ENCODE measurements around the gene LILRA1. TPM values are rescaled to one million over a fixed set of nuclear protein-coding genes. Genes with fewer than 3 reads are reported as not detected.
"Not testable (repeated sequence)": the region's sequence is repeated elsewhere in the genome, so short reads cannot be mapped to it uniquely, and the experiment has no call there.

LILRA1 gene
- total RNA-seq, 3 donors from 2014 or later (not counting 1 experiment from before 2014, with no cell fraction given) = 1.4 to 13.0 (median 6.1) TPM

DNA sequence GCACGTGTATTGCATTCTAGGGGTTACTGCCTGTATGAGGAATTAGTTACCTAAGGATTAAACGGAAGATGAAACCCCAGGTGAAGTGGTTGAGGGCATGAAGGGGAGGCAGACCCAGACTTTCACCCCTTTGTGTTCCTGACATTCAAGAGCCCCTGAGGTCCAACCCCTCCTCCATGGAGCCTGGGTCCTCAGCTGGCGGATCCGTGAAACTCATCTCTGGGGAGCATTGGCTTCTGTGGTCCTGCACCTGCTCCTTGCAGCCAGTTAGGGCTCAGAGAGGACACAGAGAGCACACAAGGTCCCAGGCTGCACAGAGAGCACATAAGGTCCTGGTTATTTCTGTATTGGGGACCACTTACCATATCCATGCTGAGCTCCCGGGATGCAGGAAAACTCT, 7.0 kb upstream of the LILRA1 start:
- Histone ChIP-seq H3K27ac (ENCODE audit: low read length) (no peak overlapping the region), H3K36me3 (ENCODE audit: control insufficient read depth, insufficient read depth, low read length) (no peaks in the 10 kb centered on the region), H3K9me3 (ENCODE audit: control insufficient read depth, insufficient read depth, low read length) (peaks cover 8% of the 10 kb centered on the region), H3K4me3 (ENCODE audit: low read length) (no peak overlapping the region), H3K4me1 (ENCODE audit: control insufficient read depth, insufficient read depth, low read length) (no peaks in the 10 kb centered on the region), H3K27me3 (ENCODE audit: control insufficient read depth, insufficient read depth, low read length) (peaks cover 6% of the 10 kb centered on the region)
- H3K4me3 Mint-ChIP-seq = no peak overlapping the region
- WGBS (ENCODE audit: insufficient coverage) = 74% methylated on average over 5 of the region's 5 CpGs
- TF ChIP-seq, protein P1, sequence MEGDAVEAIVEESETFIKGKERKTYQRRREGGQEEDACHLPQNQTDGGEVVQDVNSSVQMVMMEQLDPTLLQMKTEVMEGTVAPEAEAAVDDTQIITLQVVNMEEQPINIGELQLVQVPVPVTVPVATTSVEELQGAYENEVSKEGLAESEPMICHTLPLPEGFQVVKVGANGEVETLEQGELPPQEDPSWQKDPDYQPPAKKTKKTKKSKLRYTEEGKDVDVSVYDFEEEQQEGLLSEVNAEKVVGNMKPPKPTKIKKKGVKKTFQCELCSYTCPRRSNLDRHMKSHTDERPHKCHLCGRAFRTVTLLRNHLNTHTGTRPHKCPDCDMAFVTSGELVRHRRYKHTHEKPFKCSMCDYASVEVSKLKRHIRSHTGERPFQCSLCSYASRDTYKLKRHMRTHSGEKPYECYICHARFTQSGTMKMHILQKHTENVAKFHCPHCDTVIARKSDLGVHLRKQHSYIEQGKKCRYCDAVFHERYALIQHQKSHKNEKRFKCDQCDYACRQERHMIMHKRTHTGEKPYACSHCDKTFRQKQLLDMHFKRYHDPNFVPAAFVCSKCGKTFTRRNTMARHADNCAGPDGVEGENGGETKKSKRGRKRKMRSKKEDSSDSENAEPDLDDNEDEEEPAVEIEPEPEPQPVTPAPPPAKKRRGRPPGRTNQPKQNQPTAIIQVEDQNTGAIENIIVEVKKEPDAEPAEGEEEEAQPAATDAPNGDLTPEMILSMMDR (IDR thresholded peaks at IDR 0.05) = no peak
- no peaks in the 10 kb centered on the region for H3K4me1 Mint-ChIP-seq
- DNase-seq (no peak), ATAC-seq (no peak)
- peaks cover 43 to 81% of the 10 kb centered on the region in 2 donors for H3K27me3 Mint-ChIP-seq (ENCODE audit: low read depth in 2 of 2)
- intact Hi-C loops (cut with micrococcal nuclease) = no loop called here
- no peaks in the 10 kb centered on the region for H3K36me3 Mint-ChIP-seq
- no peaks in the 10 kb centered on the region for H3K9me3 Mint-ChIP-seq
- no peak overlapping the region for H3K27ac Mint-ChIP-seq

DNA sequence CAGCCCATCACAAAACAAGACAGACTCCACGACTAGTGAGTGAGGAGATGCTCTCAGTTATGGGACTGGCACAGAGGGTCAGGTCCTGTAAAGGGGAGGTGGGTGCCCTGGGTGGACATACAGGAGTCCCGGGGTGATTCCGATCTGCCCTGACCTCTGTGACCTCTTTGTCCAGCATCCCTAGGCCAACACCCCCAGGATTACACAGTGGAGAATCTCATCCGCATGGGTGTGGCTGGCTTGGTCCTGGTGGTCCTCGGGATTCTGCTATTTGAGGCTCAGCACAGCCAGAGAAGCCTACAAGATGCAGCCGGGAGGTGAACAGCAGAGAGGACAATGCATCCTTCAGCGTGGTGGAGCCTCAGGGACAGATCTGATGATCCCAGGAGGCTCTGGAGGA, 6.4 kb upstream of the LILRA1 start:
- ATAC-seq = no peak
- peaks cover 6% of the 10 kb centered on the region for H3K27me3 ChIP-seq (ENCODE audit: control insufficient read depth, insufficient read depth, low read length)
- intact Hi-C loops (cut with micrococcal nuclease) = no loop called here
- H3K9me3 Mint-ChIP-seq = no peaks in the 10 kb centered on the region
- H3K27ac ChIP-seq (ENCODE audit: low read length) = no peak overlapping the region
- peaks cover 48 to 82% of the 10 kb centered on the region in 2 donors for H3K27me3 Mint-ChIP-seq (ENCODE audit: low read depth in 2 of 2)
- H3K27ac Mint-ChIP-seq = no peak overlapping the region
- WGBS (ENCODE audit: insufficient coverage) = 74% methylated on average over 7 of the region's 7 CpGs
- TF ChIP-seq, protein P1 (IDR thresholded peaks at IDR 0.05) = no peak
- no peaks in the 10 kb centered on the region for H3K4me1 ChIP-seq (ENCODE audit: control insufficient read depth, insufficient read depth, low read length)
- H3K36me3 ChIP-seq (ENCODE audit: control insufficient read depth, insufficient read depth, low read length) = no peaks in the 10 kb centered on the region
- H3K4me3 ChIP-seq (ENCODE audit: low read length) = no peak overlapping the region
- peaks cover 8% of the 10 kb centered on the region for H3K9me3 ChIP-seq (ENCODE audit: control insufficient read depth, insufficient read depth, low read length)
- no peaks in the 10 kb centered on the region for H3K4me1 Mint-ChIP-seq
- H3K36me3 Mint-ChIP-seq = no peaks in the 10 kb centered on the region
- no peak for DNase-seq
- H3K4me3 Mint-ChIP-seq = no peak overlapping the region

DNA sequence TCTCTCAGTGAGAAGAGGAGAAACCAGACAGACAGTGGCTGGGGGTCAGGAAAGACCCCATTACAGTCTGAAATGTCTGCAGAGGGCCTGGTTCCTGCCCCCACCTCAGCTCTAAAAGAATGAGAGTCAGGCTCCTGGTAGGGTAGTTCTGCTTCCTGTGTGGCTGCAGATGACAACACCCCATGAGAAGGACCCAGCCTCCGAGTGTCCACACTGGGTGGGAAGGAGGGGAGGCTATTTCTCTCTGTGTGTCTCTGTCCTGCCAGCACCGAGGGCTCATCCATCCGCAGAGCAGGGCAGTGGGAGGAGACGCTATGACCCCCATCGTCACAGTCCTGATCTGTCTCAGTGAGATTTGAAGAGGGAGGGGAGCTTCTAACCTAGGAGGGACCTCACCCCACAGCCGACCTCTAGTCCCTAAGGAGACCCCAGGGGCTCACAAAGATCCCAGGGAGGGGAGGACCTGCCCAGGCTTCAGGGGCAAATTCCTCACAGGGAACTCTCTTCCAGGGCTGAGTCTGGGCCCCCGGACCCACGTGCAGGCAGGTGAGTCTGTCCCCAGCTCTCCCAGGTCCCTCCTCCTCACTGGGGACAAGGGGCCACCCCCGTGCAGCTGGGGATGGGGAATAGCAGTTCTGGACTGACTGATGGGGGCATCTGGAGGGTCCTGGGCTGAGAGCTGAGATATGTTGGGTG, 647 bp downstream of the LILRA1 start:
- intact Hi-C loops (cut with micrococcal nuclease); H3K4me3 ChIP-seq (ENCODE audit: low read length); H3K36me3 Mint-ChIP-seq; H3K9me3 Mint-ChIP-seq; H3K27ac ChIP-seq (ENCODE audit: low read length); H3K27me3 ChIP-seq (ENCODE audit: control insufficient read depth, insufficient read depth, low read length); DNase-seq; H3K9me3 ChIP-seq (ENCODE audit: control insufficient read depth, insufficient read depth, low read length); H3K36me3 ChIP-seq (ENCODE audit: control insufficient read depth, insufficient read depth, low read length); H3K4me3 Mint-ChIP-seq; H3K27ac Mint-ChIP-seq; H3K4me1 ChIP-seq (ENCODE audit: control insufficient read depth, insufficient read depth, low read length): not testable (repeated sequence)
- peak in 2 of 3 donors; percentile 39 to 43 for ATAC-seq
- WGBS (ENCODE audit: insufficient coverage) = 65% methylated on average over 6 of the region's 9 CpGs
- Mint-ChIP-seq H3K4me1 (peaks cover 0 to 13% of the 10 kb centered on the region in 2 donors), H3K27me3 (ENCODE audit: low read depth in 2 of 2) (peaks cover 39 to 65% of the 10 kb centered on the region in 2 donors)

DNA sequence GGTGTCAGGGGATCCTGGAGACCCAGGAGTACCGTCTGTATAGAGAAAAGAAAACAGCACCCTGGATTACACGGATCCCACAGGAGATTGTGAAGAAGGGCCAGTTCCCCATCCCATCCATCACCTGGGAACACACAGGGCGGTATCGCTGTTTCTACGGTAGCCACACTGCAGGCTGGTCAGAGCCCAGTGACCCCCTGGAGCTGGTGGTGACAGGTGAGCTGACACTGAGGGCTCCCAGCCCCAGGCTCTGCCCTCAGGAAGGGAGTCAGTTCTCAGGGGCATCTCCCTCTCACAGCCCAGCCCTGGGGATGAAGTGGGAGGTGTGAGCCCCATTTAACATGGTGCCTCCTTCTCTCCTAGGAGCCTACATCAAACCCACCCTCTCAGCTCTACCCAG, 1.3 kb downstream of the LILRA1 start:
- TF ChIP-seq, protein P1 (IDR thresholded peaks at IDR 0.05) = no peak
- no peak for DNase-seq

DNA sequence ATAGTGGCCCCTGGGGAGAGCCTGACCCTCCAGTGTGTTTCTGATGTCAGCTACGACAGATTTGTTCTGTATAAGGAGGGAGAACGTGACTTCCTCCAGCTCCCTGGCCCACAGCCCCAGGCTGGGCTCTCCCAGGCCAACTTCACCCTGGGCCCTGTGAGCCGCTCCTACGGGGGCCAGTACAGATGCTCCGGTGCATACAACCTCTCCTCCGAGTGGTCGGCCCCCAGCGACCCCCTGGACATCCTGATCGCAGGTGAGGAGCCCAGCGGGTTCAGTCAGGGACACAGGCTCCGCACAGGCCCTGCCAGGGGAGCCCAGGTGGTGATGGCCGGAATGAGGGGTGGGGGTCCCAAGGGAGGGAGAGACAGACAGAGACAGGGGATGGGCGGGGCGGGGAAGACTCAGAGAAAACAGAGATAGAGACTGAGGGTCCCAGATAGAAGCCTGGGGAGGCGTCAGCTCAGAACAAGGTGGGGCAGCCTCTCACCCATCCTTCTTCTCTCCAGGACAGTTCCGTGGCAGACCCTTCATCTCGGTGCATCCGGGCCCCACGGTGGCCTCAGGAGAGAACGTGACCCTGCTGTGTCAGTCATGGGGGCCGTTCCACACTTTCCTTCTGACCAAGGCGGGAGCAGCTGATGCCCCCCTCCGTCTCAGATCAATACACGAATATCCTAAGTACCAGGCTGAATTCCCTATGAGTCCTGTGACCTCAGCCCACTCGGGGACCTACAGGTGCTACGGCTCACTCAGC, 2.4 kb downstream of the LILRA1 start:
- H3K27me3 ChIP-seq (ENCODE audit: control insufficient read depth, insufficient read depth, low read length) = peaks cover 16% of the 10 kb centered on the region
- H3K36me3 ChIP-seq (ENCODE audit: control insufficient read depth, insufficient read depth, low read length); ATAC-seq; H3K9me3 Mint-ChIP-seq; H3K4me3 ChIP-seq (ENCODE audit: low read length); DNase-seq; H3K27ac ChIP-seq (ENCODE audit: low read length); H3K36me3 Mint-ChIP-seq; H3K9me3 ChIP-seq (ENCODE audit: control insufficient read depth, insufficient read depth, low read length); H3K4me3 Mint-ChIP-seq; intact Hi-C loops (cut with micrococcal nuclease); H3K27ac Mint-ChIP-seq; H3K4me1 ChIP-seq (ENCODE audit: control insufficient read depth, insufficient read depth, low read length): not testable (repeated sequence)
- H3K4me1 Mint-ChIP-seq = peaks cover 0 to 13% of the 10 kb centered on the region in 2 donors
- WGBS (ENCODE audit: insufficient coverage) = 91% methylated on average over 26 of the region's 26 CpGs
- H3K27me3 Mint-ChIP-seq (ENCODE audit: low read depth in 2 of 2) = peaks cover 42 to 65% of the 10 kb centered on the region in 2 donors

More for the DNA sequence above, 1.3 kb downstream of the LILRA1 start:
- whole genome bisulfite sequencing (ENCODE audit: insufficient coverage) = 96% methylated on average over 5 of the region's 5 CpGs
- no peak overlapping the region for H3K27ac Mint-ChIP-seq
- no peak overlapping the region for H3K27ac ChIP-seq (ENCODE audit: low read length)
- no peaks in the 10 kb centered on the region for H3K9me3 Mint-ChIP-seq
- peaks cover 36 to 65% of the 10 kb centered on the region in 2 donors for H3K27me3 Mint-ChIP-seq (ENCODE audit: low read depth in 2 of 2)
- H3K4me1 Mint-ChIP-seq = peaks cover 0 to 13% of the 10 kb centered on the region in 2 donors
- H3K36me3 Mint-ChIP-seq = no peaks in the 10 kb centered on the region
- no peak overlapping the region for H3K4me3 ChIP-seq (ENCODE audit: low read length)
- H3K27me3 ChIP-seq (ENCODE audit: control insufficient read depth, insufficient read depth, low read length) = peaks cover 9% of the 10 kb centered on the region
- no peaks in the 10 kb centered on the region for H3K36me3 ChIP-seq (ENCODE audit: control insufficient read depth, insufficient read depth, low read length)
- ATAC-seq = no peak
- H3K9me3 ChIP-seq (ENCODE audit: control insufficient read depth, insufficient read depth, low read length) = peaks cover 8% of the 10 kb centered on the region
- H3K4me3 Mint-ChIP-seq = no peak overlapping the region
- H3K4me1 ChIP-seq (ENCODE audit: control insufficient read depth, insufficient read depth, low read length) = peaks cover 10% of the 10 kb centered on the region
- intact Hi-C loops (cut with micrococcal nuclease) = no loop called here

Measured in natural killer cell (primary cell).